Chondrocyte (in vitro differentiated cells): Measurements from ENCODE around the gene THSD4. TPM values are rescaled to one million over a fixed set of nuclear protein-coding genes. Genes with fewer than 3 reads are reported as not detected.

Experiments
- DNase-seq: peaks from one replicate; pipeline ENCODE4 v3.0.0; 2021; ENCODE audit warnings: mixed read lengths, low spot score
- H3K27ac Mint-ChIP-seq: one replicate; pipeline ENCODE4 v1.8.0; 2021; ENCODE audit warnings: mild to moderate bottlenecking, moderate library complexity, mixed read lengths; ENCODE audit not compliant: unreplicated experiment
- H3K27me3 Mint-ChIP-seq: 2 replicates; pipeline ENCODE4 v1.8.0; 2021; ENCODE audit warnings: low read depth, mixed read lengths
- H3K36me3 Mint-ChIP-seq: 2 replicates; pipeline ENCODE4 v1.8.0; 2021; ENCODE audit warnings: low read depth, mixed read lengths
- H3K4me1 Mint-ChIP-seq: 2 replicates; pipeline ENCODE4 v1.8.0; 2021; ENCODE audit warnings: low read depth, mild to moderate bottlenecking, mixed read lengths
- H3K4me3 Mint-ChIP-seq: one replicate; pipeline ENCODE4 v1.8.0; 2021; ENCODE audit warnings: mild to moderate bottlenecking, moderate library complexity, mixed read lengths; ENCODE audit not compliant: unreplicated experiment
- H3K9me3 Mint-ChIP-seq: 2 replicates; pipeline ENCODE4 v1.8.0; 2021; ENCODE audit warnings: low read depth, mixed read lengths
- total RNA-seq: library from RNA; stranded (reverse); gene quantifications from 3 replicates; pipeline ENCODE4 v1.2.1, GENCODE V29; 2021
- TF ChIP-seq, protein P1 (sequence below): fragments of 200-600 bp; sonication (generic); IDR thresholded peaks from 2 replicates; pipeline ENCODE4 v1.5.0; 2021; ENCODE audit warnings: antibody characterized with exemption, mild to moderate bottlenecking, moderate library complexity

THSD4 gene
- total RNA-seq, 1 donor from 2014 or later = 3.4 TPM

DNA sequence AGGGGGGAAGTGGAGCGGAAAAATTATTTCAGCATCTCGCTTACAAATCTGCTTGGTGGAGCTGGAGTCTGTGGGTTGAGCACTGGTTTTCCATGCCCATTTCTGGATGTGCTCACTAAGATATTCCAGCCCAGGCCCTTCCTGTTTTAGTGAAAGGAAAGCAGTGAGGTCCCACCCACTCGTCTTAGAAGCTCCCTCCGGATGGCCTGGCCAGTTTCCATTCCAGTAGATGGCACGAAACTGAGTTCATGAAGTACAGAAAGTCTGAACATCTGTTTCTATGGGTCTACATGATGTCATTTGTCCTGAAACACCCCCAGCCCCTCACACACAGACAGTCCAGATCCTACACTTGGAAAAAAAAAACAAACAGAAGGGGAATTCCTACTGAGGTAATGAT is 31.9 kb upstream of the THSD4 start:
- Mint-ChIP-seq H3K27me3 (peaks cover 6% of the 10 kb centered on the region), H3K27ac (peak overlapping the region; percentile 53), H3K4me3 (no peak overlapping the region), H3K36me3 (peaks cover 11% of the 10 kb centered on the region), H3K4me1 (peaks cover 10% of the 10 kb centered on the region), H3K9me3 (peaks cover 22% of the 10 kb centered on the region)
- no peak for DNase-seq
- TF ChIP-seq, protein P1, sequence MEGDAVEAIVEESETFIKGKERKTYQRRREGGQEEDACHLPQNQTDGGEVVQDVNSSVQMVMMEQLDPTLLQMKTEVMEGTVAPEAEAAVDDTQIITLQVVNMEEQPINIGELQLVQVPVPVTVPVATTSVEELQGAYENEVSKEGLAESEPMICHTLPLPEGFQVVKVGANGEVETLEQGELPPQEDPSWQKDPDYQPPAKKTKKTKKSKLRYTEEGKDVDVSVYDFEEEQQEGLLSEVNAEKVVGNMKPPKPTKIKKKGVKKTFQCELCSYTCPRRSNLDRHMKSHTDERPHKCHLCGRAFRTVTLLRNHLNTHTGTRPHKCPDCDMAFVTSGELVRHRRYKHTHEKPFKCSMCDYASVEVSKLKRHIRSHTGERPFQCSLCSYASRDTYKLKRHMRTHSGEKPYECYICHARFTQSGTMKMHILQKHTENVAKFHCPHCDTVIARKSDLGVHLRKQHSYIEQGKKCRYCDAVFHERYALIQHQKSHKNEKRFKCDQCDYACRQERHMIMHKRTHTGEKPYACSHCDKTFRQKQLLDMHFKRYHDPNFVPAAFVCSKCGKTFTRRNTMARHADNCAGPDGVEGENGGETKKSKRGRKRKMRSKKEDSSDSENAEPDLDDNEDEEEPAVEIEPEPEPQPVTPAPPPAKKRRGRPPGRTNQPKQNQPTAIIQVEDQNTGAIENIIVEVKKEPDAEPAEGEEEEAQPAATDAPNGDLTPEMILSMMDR = no peak

DNA sequence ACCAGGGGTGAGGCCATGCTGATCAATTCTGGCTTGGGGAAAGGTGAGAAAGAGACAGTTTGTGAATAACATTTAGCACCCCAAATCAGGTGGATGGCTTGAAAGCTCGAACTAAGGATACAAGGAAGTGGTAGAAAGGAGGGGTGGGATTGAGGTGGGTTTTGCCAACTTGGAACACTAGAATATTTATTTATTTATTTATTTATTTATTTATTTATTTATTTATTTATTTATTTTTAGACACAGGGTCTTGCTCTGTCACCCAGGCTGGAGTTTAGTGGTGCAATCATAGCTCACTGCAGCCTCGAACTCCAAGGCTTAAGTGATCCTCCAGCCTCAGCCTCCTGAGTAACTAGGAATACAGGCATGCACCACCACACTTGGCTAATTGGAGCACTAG is 31.0 kb upstream of the THSD4 start:
- Mint-ChIP-seq H3K36me3 (peaks cover 11% of the 10 kb centered on the region), H3K27ac (no peak overlapping the region), H3K4me3 (no peak overlapping the region), H3K9me3 (peaks cover 27% of the 10 kb centered on the region), H3K27me3 (peaks cover 4% of the 10 kb centered on the region), H3K4me1 (peaks cover 6% of the 10 kb centered on the region)
- DNase-seq = no peak
- TF ChIP-seq, protein P1 = no peak

DNA sequence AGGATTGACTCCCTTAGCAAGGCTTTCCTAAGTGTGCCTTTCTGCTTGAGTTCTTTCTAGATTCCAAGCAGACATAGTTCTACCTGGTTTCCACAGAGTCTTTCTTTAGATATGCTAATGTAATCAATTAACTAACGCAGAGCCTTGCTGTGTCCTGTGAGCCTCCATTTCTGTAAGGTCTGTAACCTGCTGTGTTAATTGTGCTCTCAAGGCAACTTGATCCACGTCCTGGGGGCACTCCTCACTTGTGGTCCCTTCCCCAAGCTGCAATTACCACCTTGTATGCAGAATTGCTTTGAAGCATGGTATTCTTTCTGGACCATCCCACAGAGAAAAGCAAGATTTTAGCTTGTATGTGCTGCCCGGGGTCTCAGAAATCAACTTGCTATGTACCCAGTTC is 29.5 kb upstream of the THSD4 start:
- H3K4me3 Mint-ChIP-seq = no peak overlapping the region
- DNase-seq = no peak
- H3K4me1 Mint-ChIP-seq = peaks cover 5% of the 10 kb centered on the region
- peaks cover 4% of the 10 kb centered on the region for H3K27me3 Mint-ChIP-seq
- TF ChIP-seq, protein P1 = no peak
- H3K27ac Mint-ChIP-seq = no peak overlapping the region
- peaks cover 27% of the 10 kb centered on the region for H3K9me3 Mint-ChIP-seq
- H3K36me3 Mint-ChIP-seq = peaks cover 11% of the 10 kb centered on the region

DNA sequence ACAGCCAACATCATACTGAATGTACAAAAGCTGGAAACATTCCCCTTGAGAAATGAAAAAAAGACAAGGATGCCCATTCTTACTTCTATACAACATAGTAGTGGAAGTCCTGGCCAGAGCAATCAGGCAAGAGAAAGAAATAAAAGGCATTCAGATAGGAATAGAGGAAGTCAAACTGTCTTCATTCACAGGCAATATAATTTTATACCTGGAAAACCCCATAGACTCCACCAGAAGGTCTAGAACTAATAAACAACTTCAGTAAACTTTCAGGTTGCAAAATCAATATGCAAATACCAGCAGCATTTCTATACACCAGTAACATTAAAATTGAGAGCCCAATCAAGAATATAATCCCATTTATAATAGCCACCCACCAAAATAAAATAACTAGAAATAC is 27.1 kb upstream of the THSD4 start:
- Mint-ChIP-seq H3K27me3 (peaks cover 4% of the 10 kb centered on the region), H3K9me3 (peaks cover 27% of the 10 kb centered on the region), H3K4me3 (no peak overlapping the region)

DNA sequence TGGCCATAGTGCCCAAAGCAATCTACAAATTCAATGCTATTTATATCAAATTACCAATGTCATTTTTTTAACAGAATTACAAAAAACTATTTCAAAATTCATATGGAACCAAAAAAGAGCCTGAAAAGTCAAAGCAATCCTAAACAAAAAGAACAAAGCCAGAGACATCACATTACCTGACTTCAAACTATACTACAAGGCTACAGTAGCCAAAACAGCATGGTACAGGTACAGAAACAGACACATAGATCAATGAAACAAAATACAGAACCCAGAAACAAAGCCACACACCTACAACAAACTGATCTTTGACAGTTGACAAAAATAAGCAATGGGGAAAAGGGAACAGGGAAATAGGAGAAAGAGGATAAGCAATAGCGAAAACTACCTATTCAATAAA is 26.6 kb upstream of the THSD4 start:
- TF ChIP-seq, protein P1 = no peak
- H3K9me3 Mint-ChIP-seq = peaks cover 27% of the 10 kb centered on the region
- DNase-seq = no peak
- peaks cover 8% of the 10 kb centered on the region for H3K4me1 Mint-ChIP-seq
- no peak overlapping the region for H3K4me3 Mint-ChIP-seq
- H3K27me3 Mint-ChIP-seq = peaks cover 4% of the 10 kb centered on the region
- no peak overlapping the region for H3K27ac Mint-ChIP-seq
- peaks cover 9% of the 10 kb centered on the region for H3K36me3 Mint-ChIP-seq

More for the DNA sequence above, 27.1 kb upstream of the THSD4 start:
- TF ChIP-seq, protein P1 = no peak
- Mint-ChIP-seq H3K27ac (no peak overlapping the region), H3K36me3 (peaks cover 9% of the 10 kb centered on the region), H3K4me1 (peaks cover 3% of the 10 kb centered on the region)
- DNase-seq = no peak
